ENCODE measurements around the gene RFLNA.

DNA sequence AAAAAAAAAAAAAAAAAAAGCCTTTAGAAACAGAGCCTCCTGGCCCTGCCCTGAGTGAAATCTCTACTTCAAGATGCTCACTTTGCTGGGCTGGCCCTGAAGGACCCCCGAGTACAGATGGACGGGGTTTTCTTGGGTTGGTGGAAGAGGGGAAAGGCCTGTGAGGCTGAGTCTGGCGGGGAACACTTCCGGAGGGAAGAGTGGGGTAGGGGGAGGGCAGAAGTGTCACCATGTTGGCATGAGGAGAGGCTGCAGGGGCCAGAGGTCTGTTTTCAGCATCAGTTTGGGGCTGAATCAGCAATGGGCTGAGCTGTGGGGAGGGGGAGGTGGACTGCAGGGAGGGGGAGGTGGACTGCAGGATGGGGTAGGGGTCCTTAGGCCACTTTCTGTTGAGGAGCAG is 15.3 kb downstream of the RFLNA start:
- TF ChIP-seq, protein P1, sequence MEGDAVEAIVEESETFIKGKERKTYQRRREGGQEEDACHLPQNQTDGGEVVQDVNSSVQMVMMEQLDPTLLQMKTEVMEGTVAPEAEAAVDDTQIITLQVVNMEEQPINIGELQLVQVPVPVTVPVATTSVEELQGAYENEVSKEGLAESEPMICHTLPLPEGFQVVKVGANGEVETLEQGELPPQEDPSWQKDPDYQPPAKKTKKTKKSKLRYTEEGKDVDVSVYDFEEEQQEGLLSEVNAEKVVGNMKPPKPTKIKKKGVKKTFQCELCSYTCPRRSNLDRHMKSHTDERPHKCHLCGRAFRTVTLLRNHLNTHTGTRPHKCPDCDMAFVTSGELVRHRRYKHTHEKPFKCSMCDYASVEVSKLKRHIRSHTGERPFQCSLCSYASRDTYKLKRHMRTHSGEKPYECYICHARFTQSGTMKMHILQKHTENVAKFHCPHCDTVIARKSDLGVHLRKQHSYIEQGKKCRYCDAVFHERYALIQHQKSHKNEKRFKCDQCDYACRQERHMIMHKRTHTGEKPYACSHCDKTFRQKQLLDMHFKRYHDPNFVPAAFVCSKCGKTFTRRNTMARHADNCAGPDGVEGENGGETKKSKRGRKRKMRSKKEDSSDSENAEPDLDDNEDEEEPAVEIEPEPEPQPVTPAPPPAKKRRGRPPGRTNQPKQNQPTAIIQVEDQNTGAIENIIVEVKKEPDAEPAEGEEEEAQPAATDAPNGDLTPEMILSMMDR (IDR thresholded peaks at IDR 0.05; ENCODE audit: low read depth, low read length): no peak
- TF ChIP-seq, protein P2, sequence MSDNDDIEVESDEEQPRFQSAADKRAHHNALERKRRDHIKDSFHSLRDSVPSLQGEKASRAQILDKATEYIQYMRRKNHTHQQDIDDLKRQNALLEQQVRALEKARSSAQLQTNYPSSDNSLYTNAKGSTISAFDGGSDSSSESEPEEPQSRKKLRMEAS (IDR thresholded peaks at IDR 0.05; ENCODE audit: low read depth, low read length): no peak

Data from NB4 (cell line).